Activated CD8-positive, alpha-beta memory T cell treated with anti-CD3 and anti-CD28 coated beads for 48 hours (primary cell): ENCODE measurements around the gene ACBD7.

Source experiments
- DNase-seq, 3 experiments: peaks; one replicate each; pipeline ENCODE4 v3.0.0-alpha.2; 2020; ENCODE audit warnings: low read depth in 2 of 3, low spot score in 2 of 3

ACBD7 gene

DNA sequence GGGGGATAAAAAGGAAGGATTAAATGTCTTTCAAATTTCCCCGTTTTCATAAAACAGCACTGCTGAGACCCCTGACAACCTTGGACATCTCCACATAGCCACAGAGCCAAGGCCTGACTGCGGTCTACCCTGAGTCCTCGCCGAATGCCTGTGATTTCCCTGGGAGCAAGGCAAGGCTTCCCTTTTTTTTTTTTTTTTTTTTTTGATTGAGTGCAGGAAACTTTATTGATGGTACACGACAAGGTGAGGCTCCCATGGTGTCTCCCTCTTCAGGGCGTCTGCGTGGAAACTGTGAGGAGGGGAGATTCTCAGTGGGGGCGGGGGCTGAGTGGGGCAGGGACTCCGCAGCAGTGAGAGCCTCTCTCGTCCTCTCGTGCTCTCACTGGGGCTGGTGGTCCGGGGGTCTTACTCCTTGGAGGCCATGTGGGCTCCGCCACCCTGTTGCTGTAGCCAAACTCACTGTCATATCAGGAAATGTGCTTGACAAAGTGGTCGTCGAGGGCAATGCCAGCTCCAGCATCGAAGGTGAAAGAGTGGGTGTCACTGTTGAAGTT lies 4.4 kb upstream of the ACBD7 start:
- DNase-seq: no peak

GRCh38 chr10:15091418-15091817 lies 2.8 kb upstream of the ACBD7 start:
- no peak for DNase-seq

DNA sequence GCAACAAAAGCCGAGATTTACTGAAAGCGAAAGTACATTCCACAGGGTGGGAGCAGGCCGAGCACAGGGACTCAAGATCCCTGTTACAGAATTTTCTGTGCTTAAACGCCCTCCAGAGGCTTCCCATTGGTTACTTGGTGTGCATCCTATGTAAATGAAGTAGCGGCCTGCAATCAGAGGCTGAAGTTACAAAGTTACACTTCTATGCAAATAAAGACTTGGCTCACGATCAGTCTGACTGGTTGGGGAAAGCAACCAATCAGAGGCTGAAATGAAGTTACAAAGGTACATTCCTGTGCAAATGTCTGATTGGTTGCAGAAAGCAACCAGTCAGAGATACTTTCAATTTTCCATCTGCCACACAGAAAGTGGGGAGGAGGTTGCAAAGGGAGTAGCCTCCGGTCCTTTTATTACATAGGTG lies 4.1 kb downstream of the ACBD7 start:
- no peak for DNase-seq

DNA sequence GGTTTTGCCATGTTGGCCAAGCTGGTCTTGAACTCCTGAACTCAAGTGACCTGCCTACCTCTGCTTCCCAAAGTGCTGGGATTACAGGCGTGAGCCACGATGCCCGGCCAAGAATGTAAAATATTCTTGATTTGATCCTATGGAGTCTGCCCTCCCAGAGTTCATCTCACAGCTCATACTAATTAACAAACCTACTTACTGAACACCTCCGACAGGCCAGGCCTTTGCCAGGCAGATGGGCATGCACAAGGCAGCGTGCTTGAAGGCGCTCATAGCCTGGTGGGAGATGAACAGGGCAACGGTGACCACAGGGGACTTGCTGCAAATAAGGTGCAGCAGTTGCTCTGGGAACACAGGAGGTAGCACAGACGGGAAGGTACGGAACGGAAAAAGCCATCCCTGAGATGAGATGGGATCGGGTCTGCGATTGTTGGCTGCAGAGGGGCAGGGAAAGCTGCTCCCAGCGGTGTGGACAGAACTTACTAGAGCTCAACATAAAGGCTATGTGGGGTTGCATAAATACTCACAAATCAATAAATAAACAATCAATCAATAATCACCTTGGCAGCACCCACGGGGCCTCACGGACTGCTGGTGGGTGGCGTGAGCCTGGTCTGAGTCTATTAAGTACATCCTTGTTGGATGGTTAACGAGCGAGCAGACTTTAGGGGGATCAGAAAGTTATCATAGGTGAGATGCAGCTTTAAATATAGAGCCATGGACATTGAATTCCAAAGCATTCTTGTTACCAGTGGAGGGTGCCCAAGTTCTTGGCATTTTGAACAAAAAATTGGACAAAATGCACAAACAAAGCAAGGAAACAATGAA lies 4.7 kb downstream of the ACBD7 start:
- DNase-seq: no peak

- no peak for DNase-seq
These were observed 13.2 kb downstream of the ACBD7 start for GRCh38 chr10:15075421-15075820.

- no peak for DNase-seq
These were observed 16.2 kb downstream of the ACBD7 start for GRCh38 chr10:15072358-15072757.

- no peak for DNase-seq
These were observed 19.3 kb downstream of the ACBD7 start for GRCh38 chr10:15069230-15069629.

- DNase-seq: no peak
These were observed 19.8 kb downstream of the ACBD7 start for GRCh38 chr10:15068802-15069201.

- no peak for DNase-seq
These were observed 21.4 kb downstream of the ACBD7 start for GRCh38 chr10:15067154-15067553.

DNA sequence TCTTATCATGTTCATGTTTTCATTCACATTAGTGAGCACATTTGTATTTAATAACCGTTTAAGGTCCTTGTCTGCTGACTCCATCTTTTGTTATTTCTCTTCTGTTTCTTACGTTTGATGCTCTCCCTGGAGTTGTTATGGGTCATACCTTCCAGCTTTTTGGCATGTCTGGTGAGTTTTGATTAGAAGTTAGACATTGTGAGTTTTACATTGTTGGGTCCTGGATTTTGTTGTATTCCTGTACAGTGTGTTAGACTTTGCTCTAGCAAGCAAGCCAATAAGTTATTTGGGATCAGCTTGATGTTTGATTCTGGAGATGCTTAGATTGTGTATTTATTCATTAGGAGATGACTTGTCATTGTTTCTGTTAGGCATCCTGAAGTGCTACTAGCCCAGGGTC lies 27.9 kb downstream of the ACBD7 start:
- no peak for DNase-seq

DNA sequence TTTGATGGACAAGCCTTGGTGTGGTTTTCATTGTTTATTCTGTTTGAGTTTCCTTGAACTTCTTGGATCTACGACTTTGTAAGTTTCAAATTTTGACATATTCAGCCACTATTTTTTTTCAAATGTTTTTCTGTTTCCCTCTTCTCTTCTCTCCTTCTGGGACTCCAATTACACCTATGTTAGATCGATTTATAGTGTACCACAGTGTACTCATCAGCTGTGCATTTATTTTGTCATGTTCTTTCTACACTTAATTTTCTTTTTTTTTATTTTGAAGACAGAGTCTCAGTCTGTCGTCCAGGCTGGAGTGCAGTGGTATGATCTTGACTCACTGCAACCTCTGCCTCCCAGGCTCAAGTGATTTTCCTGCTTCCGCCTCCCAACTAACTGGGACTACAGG lies 28.7 kb downstream of the ACBD7 start:
- DNase-seq: no peak

DNA sequence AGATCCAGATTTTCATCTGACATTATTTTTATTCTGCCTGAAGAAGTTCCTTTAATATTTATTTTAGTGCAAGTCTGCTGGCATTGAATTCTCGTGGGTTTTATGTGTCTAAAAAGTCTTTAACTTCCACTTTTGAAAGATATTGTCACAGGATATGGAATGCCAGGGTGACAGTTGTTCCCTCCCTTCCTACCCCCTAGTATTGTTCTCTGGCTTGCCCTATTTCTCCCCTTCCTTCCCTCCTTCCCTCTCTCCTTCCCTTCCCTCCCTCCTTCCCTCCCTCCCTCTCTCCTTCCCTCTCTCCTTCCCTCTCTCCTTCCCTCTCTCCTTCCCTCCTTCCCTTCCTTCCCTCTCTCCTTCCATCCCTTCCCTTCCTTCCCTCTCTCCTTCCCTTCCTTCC lies 29.9 kb downstream of the ACBD7 start:
- no peak for DNase-seq

- DNase-seq: no peak
These were observed 35.5 kb downstream of the ACBD7 start for GRCh38 chr10:15053061-15053460.

DNA sequence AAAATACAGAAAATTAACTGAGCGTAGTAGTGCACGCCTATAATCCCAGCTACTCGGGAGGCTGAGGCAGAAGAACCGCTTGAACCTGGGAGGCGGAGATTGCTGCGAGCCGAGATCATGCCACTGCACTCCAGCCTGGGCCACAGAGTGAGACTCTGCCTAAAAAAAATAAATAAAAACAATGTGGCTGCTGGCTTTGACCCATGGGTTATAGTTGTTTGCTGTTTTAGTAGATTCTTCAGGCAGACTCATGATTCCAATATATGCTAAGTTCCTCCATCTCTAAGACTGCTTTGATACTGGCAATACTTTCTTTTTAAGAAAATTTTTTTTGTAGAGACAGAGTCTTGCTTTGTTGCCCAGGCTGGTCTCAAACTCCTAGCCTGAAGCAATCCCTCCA lies 36.5 kb downstream of the ACBD7 start:
- DNase-seq: no peak

DNA sequence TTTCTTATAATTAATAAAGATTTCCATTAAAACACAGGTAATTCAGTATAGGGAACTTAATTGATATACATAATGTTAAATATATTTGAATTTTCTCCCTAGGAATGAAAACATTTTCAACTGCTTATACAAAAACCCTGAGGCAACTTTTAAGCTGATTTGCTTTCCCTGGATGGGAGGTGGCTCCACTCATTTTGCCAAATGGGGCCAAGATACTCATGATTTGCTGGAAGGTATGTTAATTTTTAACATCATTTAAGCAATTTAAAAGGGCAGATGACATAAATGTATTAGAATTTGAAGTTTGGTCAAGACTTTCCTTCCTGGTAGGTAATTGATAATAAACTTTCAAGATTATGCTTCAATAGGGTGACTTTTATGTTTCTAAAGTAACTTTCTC lies 39.0 kb downstream of the ACBD7 start:
- DNase-seq: no peak

DNA sequence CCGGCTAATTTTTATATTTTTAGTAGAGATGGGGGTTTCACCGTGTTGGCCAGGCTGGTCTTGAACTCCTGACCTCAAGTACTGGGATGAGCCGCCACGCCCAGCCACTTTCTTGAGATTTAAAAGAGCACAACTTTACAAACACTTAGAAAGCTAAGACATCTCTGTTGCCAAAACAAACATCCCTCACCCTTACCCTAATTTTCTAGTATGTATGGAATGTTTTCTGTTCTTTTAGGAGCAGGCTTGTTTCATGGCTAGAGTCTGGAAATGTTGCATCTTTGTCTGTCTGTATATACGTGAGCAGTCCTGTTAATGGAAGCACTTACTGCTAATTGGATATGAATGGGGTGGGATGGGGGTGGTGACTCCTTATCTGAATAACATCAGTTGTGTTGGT lies 42.0 kb downstream of the ACBD7 start:
- DNase-seq: no peak

DNA sequence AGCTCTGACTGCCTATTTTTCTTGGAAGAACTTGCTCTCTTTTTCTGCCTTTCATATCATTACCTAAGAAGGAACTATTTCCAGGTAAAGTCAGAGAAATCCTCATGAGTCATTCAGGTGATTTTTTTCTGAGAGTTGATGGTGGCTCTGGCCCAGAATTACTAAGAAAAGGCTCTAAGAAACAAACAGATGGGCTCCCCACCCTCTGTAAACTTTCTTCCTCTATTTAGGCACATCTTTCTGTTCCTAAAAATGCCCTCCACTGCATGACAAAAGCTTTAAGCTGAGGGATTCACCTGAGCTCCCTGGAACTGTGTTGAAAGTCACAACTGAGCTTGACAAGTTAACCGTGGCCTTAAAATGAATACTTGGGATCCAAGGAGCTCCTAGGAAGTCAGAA lies 43.2 kb downstream of the ACBD7 start:
- DNase-seq: no peak

DNA sequence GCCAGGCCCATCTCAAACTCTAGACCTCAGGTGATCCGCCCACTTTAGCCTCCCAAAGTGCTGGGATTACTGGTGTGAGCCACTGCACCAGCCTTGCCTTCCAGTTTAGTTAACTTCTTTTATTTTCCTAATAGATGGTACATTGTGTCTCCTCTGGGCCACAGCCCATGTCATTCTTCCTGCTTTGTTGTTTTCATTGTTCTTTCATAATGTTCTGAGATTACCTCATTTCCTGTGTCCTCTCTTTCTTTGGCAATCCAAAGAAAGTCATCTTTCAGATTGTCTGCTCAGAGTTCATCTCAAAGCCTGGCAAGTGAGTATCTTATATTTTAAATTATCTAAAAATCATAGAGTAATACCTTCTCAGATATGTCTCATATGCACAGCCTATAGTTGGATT lies 44.9 kb downstream of the ACBD7 start, which contains the start of gene OLAH:
TSS of gene OLAH (plus strand) at position 270 of the 400 bp plus-strand sequence. CDS start 3,346 bp downstream, outside the sequence.
- DNase-seq: no peak

- DNase-seq: no peak
These were observed 50.2 kb downstream of the ACBD7 start for GRCh38 chr10:15038416-15038815.

- no peak for DNase-seq
These were observed 50.9 kb downstream of the ACBD7 start for GRCh38 chr10:15037691-15038090.

DNA sequence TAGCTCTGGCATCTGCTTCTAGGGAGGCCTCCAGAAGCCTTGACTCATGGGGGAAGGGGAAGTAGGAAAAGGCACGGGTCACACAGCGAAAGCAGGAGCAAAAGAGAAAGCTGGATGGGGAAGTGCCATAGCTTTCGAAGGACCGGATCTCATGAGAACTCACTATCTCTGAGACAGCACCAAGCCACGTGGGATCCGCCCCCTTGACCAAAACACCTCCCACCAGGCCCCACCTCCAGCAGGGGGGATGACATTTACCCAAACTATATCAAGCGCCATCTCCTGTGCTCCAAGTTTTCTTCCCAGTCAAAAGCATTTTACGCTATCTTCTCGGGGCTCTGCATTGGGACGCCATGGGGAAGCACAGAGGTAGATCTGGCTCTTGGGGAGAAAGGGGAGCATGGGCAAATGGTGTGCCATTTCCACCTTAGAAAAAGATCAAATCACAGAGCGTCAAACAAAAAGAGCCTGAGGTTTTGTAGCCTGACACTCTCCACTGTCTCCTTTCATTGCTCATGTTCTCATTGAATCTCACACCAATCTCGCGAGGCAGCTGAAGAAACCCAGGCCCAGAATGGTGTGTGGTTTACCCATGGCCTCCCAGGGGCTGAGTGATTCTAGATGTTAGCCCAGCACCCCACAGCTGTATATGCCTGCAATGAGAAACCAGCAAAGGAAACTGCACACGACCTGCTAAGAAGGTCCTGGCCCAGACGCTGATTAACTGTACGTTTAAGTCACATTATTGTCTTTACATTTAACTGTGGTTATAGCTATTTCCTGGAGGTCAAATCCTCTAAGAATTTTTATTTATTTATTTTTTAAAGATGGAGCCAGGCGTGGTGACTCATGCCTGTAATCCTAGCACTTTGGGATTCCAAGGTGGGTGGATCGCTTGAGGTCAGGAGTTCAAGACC lies 52.9 kb downstream of the ACBD7 start:
- no peak for DNase-seq

GRCh38 chr10:15027741-15028140 lies 60.8 kb downstream of the ACBD7 start:
- no peak for DNase-seq
